ENCODE data around the gene CD70. TPM values are rescaled to one million over a fixed set of nuclear protein-coding genes. Genes with fewer than 3 reads are reported as not detected.
"Not testable (repeated sequence)": the region's sequence is repeated elsewhere in the genome, so short reads cannot be mapped to it uniquely, and the experiment has no call there.

Gene CD70
- total RNA-seq, 1 donor from 2014 or later: not detected

- no peak for DNase-seq (ENCODE audit: low spot score)
- intact Hi-C loops (cut with DNase I): no loop called here
Measured at GRCh38 chr19:6576869-6577475, 14.0 kb downstream of the CD70 start.

- no peak for DNase-seq (ENCODE audit: low spot score)
- intact Hi-C loops (cut with DNase I): no loop called here
Measured at GRCh38 chr19:6573350-6573749, 17.6 kb downstream of the CD70 start.

GRCh38 chr19:6572217-6572616 lies 18.7 kb downstream of the CD70 start:
- no peak for DNase-seq (ENCODE audit: low spot score)

GRCh38 chr19:6571167-6571566 lies 19.8 kb downstream of the CD70 start:
- intact Hi-C loops (cut with DNase I): no loop called here
- no peak for DNase-seq (ENCODE audit: low spot score)

More at GRCh38 chr19:6572217-6572616, 18.7 kb downstream of the CD70 start:
- intact Hi-C loops (cut with DNase I): no loop called here

GRCh38 chr19:6570764-6571163 lies 20.2 kb downstream of the CD70 start:
- intact Hi-C loops (cut with DNase I): no loop called here
- no peak for DNase-seq (ENCODE audit: low spot score)

- no peak for DNase-seq (ENCODE audit: low spot score)
- intact Hi-C loops (cut with DNase I): no loop called here
Measured at GRCh38 chr19:6568816-6569215, 22.1 kb downstream of the CD70 start.

- intact Hi-C loops (cut with DNase I): no loop called here
Measured at GRCh38 chr19:6568010-6568526, 22.9 kb downstream of the CD70 start.

GRCh38 chr19:6566727-6567126 lies 24.2 kb downstream of the CD70 start:
- DNase-seq (ENCODE audit: low spot score); intact Hi-C loops (cut with DNase I): not testable (repeated sequence)

More at GRCh38 chr19:6568010-6568526, 22.9 kb downstream of the CD70 start:
- no peak for DNase-seq (ENCODE audit: low spot score)

- intact Hi-C loops (cut with DNase I): no loop called here
- DNase-seq (ENCODE audit: low spot score): no peak
Measured at GRCh38 chr19:6564393-6564792, 26.6 kb downstream of the CD70 start.

- intact Hi-C loops (cut with DNase I); DNase-seq (ENCODE audit: low spot score): not testable (repeated sequence)
Measured at GRCh38 chr19:6562437-6562836, 28.5 kb downstream of the CD70 start.

- DNase-seq (ENCODE audit: low spot score): no peak
- intact Hi-C loops (cut with DNase I): no loop called here
Measured at GRCh38 chr19:6556480-6557195, 34.3 kb downstream of the CD70 start.

- no peak for DNase-seq (ENCODE audit: low spot score)
Measured at GRCh38 chr19:6556043-6556449, 34.9 kb downstream of the CD70 start.

GRCh38 chr19:6551607-6552450 lies 39.1 kb downstream of the CD70 start:
- intact Hi-C loops (cut with DNase I): no loop called here
- no peak for DNase-seq (ENCODE audit: low spot score)

More at GRCh38 chr19:6556043-6556449, 34.9 kb downstream of the CD70 start:
- intact Hi-C loops (cut with DNase I): no loop called here

GRCh38 chr19:6551091-6551490 lies 39.9 kb downstream of the CD70 start:
- no peak for DNase-seq (ENCODE audit: low spot score)
- intact Hi-C loops (cut with DNase I): no loop called here

GRCh38 chr19:6550679-6551078 lies 40.3 kb downstream of the CD70 start:
- DNase-seq (ENCODE audit: low spot score); intact Hi-C loops (cut with DNase I): not testable (repeated sequence)

- intact Hi-C loops (cut with DNase I): no loop called here
Measured at GRCh38 chr19:6543866-6544347, 47.0 kb downstream of the CD70 start.

GRCh38 chr19:6540918-6541689 lies 49.8 kb downstream of the CD70 start:
- no peak for DNase-seq (ENCODE audit: low spot score)
- intact Hi-C loops (cut with DNase I): no loop called here

More at GRCh38 chr19:6543866-6544347, 47.0 kb downstream of the CD70 start:
- DNase-seq (ENCODE audit: low spot score): no peak

GRCh38 chr19:6539514-6539913 lies 51.4 kb downstream of the CD70 start:
- DNase-seq (ENCODE audit: low spot score): no peak
- intact Hi-C loops (cut with DNase I): no loop called here

All from cardiac septum (tissue), 1 donor.